Activated CD4-positive, alpha-beta T cell treated with anti-CD3 and anti-CD28 coated beads, Interleukin-2, amount 50 U/mL, for 16 hours (primary cell): ENCODE data around the gene CENPB.

Experiments used
- DNase-seq: peaks from one replicate; pipeline ENCODE4 v3.0.0-alpha.2; 2020

Gene CENPB

GRCh38 chr20:3786126-3786484 is 435 bp downstream of the CENPB start:
- DNase-seq, result peak; percentile 55

GRCh38 chr20:3785240-3786125 is 1.1 kb downstream of the CENPB start:
- no peak for DNase-seq

GRCh38 chr20:3784863-3785239 is 1.7 kb downstream of the CENPB start:
- DNase-seq, result no peak

- DNase-seq, result no peak
Observed at GRCh38 chr20:3784216-3784853, 2.2 kb downstream of the CENPB start.

GRCh38 chr20:3783511-3784195 is 2.9 kb downstream of the CENPB start:
- no peak for DNase-seq

GRCh38 chr20:3783068-3783489 is 3.5 kb downstream of the CENPB start:
- no peak for DNase-seq

GRCh38 chr20:3782597-3782996 is 3.9 kb downstream of the CENPB start:
- DNase-seq, result no peak

- peak; percentile 71 for DNase-seq
Observed at GRCh38 chr20:3781153-3781910, 5.2 kb downstream of the CENPB start, which contains the start of gene SPEF1. TSS of gene SPEF1 (minus strand) at chr20:3781448. CDS start at chr20:3781287, 161 bp downstream.

- DNase-seq, result no peak
Observed at GRCh38 chr20:3778976-3779375, 7.6 kb downstream of the CENPB start.

GRCh38 chr20:3777716-3778629 is 8.6 kb downstream of the CENPB start:
- DNase-seq, result no peak

- no peak for DNase-seq
Observed at GRCh38 chr20:3777381-3777715, 9.2 kb downstream of the CENPB start.

GRCh38 chr20:3775457-3776108 is 11.0 kb downstream of the CENPB start:
- DNase-seq, result no peak

- DNase-seq, result no peak
Observed at GRCh38 chr20:3771552-3772058, 14.9 kb downstream of the CENPB start.

- DNase-seq, result peak; percentile 75
Observed at GRCh38 chr20:3768342-3769130, 18.0 kb downstream of the CENPB start.

GRCh38 chr20:3767427-3768341 is 18.9 kb downstream of the CENPB start, which contains the start of gene ADISSP:
TSS of gene ADISSP (minus strand) at chr20:3767753. CDS start at chr20:3760100, 7,653 bp downstream.
- peak; percentile 99 for DNase-seq

GRCh38 chr20:3767110-3767426 is 19.5 kb downstream of the CENPB start:
- DNase-seq, result no peak

GRCh38 chr20:3766422-3767109 is 20.0 kb downstream of the CENPB start:
- no peak for DNase-seq

GRCh38 chr20:3765171-3765882 is 21.2 kb downstream of the CENPB start:
- DNase-seq, result no peak
